Stimulated activated CD4-positive, alpha-beta T cell treated with anti-CD3 and anti-CD28 coated beads, Interleukin-12 subunit alpha, Interleukin-12 subunit beta, amount 100 ng/mL, for 4 hours (primary cell): ENCODE measurements around the gene XKR8.

ENCODE experiments used
- DNase-seq: peaks from one replicate; pipeline ENCODE4 v3.0.0-alpha.2; 2020

XKR8 gene

GRCh38 chr1:27956761-27957160 is 3.0 kb upstream of the XKR8 start:
- no peak for DNase-seq

- DNase-seq: no peak
Measured at GRCh38 chr1:27957655-27958054, 2.1 kb upstream of the XKR8 start.

GRCh38 chr1:27958513-27958912 is 1.3 kb upstream of the XKR8 start:
- no peak for DNase-seq

- DNase-seq: no peak
Measured at GRCh38 chr1:27960762-27961645, 1.2 kb downstream of the XKR8 start.

GRCh38 chr1:27961646-27962221 is 2.0 kb downstream of the XKR8 start:
- no peak for DNase-seq

GRCh38 chr1:27963393-27963792 is 3.6 kb downstream of the XKR8 start:
- DNase-seq: no peak

- no peak for DNase-seq
Measured at GRCh38 chr1:27966402-27967105, 6.8 kb downstream of the XKR8 start.

- DNase-seq: no peak
Measured at GRCh38 chr1:27967106-27967883, 7.5 kb downstream of the XKR8 start.

- no peak for DNase-seq
Measured at GRCh38 chr1:27967884-27968466, 8.2 kb downstream of the XKR8 start.

GRCh38 chr1:27968692-27969091 is 8.9 kb downstream of the XKR8 start:
- no peak for DNase-seq

GRCh38 chr1:27970401-27970800 is 10.6 kb downstream of the XKR8 start:
- DNase-seq: no peak

GRCh38 chr1:27971674-27972073 is 11.9 kb downstream of the XKR8 start:
- no peak for DNase-seq

GRCh38 chr1:27972141-27972540 is 12.4 kb downstream of the XKR8 start:
- no peak for DNase-seq

- no peak for DNase-seq
Measured at GRCh38 chr1:27973771-27974416, 14.1 kb downstream of the XKR8 start.

- DNase-seq: no peak
Measured at GRCh38 chr1:27974417-27974781, 14.6 kb downstream of the XKR8 start.

GRCh38 chr1:27979151-27979858 is 19.5 kb downstream of the XKR8 start:
- DNase-seq: no peak

GRCh38 chr1:27979859-27980201 is 20.1 kb downstream of the XKR8 start:
- DNase-seq: no peak

GRCh38 chr1:27980216-27980845 is 20.6 kb downstream of the XKR8 start:
- no peak for DNase-seq

GRCh38 chr1:27981145-27981544 is 21.4 kb downstream of the XKR8 start:
- DNase-seq: no peak

- no peak for DNase-seq
Measured at GRCh38 chr1:27990920-27991537, 31.3 kb downstream of the XKR8 start.

GRCh38 chr1:27992276-27992675 is 32.5 kb downstream of the XKR8 start:
- DNase-seq: peak; percentile 23
